GM03348 (cell line): Measurements from ENCODE around the gene RNF212B.
A peak's percentile ranks its signal among the peaks of the same experiment; 100 is the strongest.
"Not testable (repeated sequence)": the region's sequence is repeated elsewhere in the genome, so short reads cannot be mapped to it uniquely, and the experiment has no call there.

Experiments
- DNase-seq: peaks from one replicate; pipeline ENCODE4 v3.0.0; 2012; ENCODE audit warnings: low spot score

The RNF212B gene

DNA sequence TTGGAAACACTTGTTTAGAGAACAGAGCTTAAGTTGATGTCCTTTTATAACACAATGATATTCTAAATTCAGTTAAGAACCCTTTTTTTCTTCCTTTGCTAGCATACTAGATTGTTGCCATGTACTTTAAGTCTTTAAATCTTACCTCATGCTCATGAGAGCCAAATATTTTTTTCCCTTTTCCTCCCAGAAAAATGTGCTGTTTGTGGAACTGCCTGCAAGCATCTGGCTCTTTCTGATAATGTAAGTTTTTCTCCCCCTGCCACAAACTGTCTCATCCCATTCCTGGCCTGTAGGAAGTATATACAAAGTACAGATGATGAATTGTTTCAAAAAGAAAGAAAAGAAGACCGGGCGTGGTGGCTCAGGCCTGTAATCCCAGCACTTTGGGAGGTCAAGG lies 5.3 kb downstream of the RNF212B start:
- no peak for DNase-seq

DNA sequence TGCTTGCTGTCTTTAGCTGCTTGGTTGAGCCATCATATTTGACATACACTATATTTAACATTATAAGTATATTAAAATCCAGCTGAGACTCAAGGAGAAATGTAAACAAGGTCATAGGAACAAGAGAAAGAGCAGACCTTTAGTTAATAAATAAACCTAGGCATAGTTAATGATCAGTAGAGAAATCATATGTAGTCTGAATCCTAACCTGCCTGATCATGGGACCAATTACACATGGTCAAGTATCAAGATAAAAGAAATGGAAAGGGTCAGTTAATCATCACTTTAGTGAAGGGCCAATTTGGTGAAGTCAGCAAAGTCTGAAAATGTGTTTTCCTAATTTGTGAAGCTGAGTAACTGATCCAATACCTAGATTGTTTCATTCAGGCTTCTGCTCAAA lies 7.5 kb downstream of the RNF212B start:
- DNase-seq: no peak

DNA sequence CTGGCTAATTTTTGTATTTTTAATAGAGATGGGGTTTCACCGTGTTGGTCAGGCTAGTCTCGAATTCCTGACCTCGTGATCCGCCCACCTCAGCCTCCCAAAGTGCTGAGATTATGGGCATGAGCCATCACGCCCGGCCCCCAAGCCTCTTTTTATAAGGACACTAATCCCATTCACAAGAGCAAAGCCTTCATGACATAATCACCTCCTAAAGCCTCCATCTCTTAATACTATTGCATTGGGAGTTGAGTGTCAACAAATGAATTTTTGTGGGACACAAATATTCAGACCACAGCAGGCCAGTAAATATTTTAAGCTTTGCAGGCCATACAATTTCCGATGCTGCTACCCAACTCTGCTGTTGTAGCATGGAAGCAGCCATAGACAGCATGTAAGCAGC lies 10.9 kb downstream of the RNF212B start:
- no peak for DNase-seq

DNA sequence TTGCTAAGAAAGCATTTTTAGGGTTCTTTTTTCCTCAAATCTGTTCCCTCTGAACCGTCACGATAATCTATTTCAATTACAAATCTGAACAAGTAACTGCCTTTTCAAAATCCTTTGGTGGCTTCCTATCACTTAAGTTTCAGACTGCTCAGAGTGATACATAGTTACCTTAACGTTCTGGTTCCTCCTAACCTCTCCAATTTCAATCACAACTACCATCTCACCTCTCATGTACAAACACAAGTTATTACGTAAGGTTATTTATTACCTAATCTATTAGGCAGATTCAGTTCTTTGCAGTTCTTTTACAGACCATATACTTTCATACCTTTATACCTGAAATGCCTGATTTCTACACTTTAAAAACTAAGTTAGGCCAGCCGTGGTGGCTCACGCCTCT lies 12.1 kb downstream of the RNF212B start:
- DNase-seq: no peak

DNA sequence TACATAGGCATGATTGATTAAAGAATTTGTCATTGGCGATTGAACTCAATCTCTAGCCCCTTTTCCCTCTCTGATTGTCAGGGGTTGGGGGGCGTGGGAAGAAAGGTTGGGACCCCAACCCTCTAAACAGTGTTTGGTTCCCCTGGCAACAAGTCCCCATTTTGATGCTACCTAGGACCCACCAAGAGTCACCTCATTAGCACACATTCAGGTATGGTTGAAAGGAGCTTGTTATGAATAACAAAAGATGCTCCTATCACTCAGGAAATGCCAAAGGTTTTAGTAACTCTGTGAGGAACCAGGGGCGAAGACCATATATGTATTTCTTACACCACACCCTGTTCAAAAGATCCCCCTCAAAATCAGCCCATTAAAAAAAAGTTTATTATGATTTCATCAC lies 14.3 kb downstream of the RNF212B start:
- DNase-seq: no peak

DNA sequence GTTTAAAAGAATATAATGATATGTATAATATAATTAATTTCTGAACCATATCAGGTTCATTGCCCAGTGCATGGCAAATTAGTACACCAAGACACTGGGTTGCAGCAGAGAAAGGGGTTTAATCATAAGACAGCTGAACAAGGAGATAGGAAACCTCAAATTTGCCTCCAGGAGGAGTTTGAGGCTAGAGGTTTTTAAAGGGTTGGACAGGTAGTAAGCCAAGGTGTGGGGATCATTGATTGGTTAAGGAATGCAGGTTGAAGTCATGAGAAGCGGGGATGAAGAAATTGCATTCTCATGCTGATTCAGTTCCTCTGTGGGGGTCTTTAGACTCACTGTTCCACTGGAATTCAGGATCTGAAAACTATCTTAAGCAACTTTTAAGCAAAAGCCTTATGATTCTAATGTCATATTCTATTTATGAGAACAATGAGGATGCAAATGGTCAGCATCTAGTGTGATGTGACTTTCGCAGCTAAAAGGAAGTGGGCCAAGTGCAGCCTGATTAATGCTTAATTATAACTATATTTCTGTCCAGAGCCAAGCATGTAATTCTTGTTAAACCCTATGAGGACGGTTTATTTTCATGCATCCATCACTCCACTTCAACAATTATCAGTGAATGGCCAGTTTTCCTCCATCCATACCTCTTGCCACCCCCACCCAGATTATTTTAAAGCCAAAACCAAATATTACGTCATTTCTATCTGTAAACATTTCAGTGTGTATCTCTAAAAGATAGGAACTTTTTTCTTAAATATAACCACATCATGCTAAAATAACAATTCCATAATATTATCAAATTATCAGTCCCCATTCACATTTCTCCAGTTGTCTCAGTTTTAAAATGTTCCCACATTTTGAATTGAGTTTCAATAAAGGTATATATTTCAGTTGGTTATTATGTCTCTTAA lies 14.9 kb downstream of the RNF212B start:
- no peak for DNase-seq

DNA sequence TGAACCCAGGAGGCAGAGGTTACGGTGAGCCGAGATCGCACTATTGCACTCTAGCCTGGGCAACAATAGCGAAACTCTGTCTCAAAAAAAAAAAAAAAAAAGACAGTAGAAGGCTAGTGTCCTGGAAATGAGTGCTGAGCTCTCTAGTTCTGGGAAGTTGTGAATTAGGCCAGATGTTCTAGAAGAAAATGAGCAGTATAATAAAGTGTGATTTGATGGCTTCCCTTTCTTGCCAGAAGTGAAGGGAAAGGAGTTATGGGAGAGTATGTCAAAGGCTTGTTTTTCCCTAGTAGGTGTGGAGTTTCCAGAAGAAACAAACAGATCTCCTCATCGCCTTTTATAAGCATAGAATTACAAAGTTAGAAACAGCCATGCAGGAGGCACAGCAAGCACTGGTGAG lies 20.5 kb downstream of the RNF212B start:
- no peak for DNase-seq

DNA sequence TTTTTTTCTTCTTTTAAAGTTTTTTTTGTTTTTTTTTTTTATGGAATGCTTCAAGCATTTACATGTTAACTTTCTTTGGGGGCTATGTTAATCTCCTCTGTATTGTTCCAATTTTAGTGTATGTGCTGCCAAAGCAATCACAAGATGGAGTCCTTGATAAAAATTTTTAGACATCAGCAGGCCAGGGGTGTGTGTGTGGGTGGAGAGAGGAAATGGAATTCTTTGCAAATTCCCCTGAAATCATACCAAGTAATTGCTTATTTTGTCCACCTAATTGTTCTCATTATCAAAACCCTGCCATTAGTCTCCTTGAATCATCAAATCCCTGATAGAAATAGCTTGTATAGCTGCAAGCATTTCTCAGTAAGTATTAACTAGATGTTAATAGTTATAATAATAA lies 21.7 kb downstream of the RNF212B start:
- DNase-seq: no peak

DNA sequence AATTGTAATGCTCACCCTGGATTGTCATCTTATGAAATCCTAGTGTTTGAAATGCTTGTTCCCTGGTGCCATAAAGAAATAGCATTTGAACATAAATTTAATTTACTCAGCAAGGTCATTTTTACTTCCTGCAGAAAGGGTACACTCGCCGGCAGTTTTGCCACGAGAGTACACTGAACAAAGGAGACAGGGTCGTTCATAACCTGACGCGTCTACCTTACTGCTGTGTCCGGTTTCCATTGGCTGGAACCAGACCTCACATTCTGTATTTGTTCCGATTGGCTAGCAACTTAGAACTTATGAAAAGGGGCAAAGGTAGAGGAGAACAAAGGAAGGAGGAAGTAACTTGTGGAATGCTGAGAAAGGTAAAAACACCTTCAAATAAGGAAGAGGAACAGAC lies 23.1 kb downstream of the RNF212B start:
- not testable (repeated sequence) for DNase-seq

DNA sequence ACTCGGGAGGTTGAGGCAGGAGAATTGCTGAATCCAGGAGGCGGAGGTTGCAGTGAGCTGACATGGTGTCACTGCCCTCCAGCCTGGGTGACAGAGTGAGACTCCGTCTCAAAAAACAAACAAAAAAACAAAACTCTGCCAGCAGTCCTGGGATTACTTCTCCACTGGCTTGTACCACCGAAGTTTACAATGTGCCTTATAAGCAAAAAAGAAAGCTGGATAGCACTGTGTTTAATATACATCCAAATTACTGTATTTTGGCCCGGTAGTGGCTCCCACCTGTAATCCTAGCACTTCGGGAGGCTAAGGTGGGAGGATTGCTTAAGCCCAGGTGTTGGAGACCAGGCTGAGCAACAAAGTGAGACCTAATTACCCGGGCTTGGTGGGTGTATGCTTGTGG lies 31.5 kb downstream of the RNF212B start:
- DNase-seq: no peak

DNA sequence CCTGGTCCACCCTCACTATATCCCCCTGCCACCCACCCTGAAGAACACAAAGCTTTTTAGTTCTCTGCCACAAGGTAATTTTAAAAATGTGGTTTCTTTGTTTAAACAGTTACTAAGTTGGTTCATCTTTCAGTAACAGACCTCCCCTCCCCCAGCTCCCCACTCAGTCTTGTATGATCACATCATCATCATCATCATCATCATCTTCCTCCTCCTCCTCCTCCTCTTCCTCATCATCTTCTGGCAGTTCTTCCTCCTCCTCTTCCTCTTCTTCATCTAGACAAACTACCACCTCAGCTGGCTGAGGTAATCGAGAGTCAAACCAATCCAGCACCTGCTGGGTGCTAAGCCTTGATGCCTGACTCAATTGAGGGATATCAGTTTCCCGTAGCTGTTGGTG lies 37.7 kb downstream of the RNF212B start:
- DNase-seq: no peak

DNA sequence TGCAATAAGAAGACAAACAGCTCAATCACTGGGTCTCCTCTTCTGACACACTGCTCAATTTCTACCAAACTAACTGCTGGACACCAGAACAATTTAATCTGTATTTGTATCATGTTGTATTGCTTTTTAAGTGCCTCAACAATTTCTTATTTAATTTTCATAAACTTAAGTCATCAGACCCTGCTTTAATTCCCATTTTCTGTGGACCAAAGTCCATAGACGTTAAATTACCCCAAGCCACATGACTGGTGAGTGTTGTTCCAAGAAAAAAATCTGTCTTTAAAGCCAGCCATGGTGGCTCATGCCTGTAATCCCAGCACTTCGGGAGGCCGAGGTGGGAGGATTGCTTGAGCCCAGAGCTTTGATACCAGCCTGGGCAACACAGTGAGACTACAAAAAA lies 39.5 kb downstream of the RNF212B start:
- no peak for DNase-seq

DNA sequence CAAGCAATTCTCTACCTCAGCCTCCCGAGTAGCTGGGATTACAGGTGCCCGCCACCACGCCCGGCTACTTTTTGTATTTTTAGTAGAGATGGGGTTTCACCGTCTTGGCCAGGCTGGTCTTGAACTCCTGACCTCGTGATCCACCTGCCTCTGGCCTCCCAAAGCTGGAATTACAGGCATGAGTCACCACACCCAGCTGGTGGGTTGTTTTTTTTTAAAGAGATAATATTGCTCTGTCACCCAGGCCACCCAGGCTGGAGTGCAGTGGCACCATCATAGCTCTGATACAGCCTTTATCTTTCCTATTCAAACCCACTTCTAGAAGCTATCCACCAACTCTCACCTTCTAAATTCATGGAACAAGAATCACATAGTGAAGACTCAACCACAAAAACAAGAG lies 40.2 kb downstream of the RNF212B start:
- DNase-seq: not testable (repeated sequence)

DNA sequence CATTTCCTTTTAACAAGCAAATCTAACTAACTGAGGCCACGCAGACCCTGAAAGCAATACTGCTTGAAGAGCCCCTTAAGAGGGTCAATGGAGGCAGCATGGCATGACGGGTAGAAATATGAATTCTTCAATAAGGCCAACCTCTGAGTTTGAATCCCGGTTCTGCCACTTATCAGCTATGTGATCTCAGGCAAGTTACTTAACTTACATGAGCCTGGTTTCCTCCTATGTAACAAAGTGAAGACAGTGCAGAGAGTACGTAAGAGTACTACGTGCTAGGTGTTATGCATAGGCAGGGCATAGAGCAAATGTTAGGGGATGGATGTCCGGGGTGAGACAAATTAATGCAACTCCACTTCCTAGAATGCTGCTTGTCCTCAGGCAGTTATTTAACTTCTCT lies 43.5 kb downstream of the RNF212B start:
- no peak for DNase-seq

DNA sequence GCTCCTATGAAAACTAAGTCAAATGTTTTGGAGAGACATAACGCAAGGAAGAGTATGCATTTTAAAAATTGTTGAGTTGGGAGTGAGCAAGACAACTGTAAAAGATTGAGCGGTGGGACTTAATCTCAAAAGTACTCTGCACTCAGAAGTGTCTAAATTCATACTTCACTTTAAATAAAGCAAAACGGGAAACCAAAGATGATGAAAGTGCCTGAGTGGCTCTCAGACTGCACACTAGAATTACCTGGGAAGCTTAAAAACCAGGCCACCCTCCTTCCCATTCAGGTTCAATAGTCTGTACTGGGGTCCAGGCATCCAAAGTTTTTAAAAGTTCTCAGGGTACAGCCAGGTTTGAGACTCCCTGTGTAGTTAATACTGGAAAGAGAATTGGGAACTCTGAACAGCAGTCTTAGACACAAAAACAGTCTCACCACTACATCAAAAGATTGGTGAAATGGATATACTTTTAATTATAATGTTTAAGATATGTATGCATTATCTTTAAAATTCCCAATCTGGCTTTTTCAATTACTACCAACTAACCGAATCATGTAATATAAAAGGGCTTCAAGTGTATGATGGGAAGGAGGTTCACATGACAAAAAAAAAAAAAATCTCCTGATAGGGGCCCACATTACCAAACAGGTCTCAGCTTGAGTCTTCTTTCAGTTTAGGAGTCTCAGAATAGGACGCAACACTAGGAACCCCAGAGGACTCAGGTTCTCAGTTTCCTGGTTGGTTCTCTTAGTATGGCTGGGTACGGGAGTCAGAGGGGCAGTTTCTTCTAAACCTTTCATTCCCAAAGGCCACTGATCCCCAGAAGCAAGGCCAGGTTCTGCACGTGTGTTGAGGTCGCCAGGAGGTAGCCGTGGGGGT lies 47.2 kb downstream of the RNF212B start:
- peak; percentile 18 for DNase-seq

DNA sequence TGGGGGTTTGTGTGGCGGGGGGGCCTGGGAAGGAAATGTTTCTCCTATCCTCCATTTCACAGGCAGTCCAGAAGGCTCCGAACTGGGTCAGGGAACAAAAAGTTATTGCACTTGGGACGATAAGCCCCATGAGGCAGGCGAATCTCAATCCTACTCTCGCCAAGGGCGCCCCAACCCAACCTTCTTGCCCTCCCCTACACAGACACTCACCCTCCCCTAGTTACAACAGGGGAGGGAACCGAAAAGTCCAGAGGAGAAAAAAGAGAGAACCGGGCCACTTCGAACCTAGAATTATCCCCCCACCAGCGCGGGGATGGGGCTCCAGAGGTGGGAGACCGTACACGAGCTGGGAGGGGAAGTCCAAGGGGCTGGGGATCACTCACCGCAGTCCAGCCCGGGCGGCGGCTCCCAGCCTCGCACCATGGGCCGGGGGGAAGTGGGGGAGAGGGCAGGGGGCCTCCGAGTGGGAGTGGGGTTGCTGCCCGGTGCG lies 47.8 kb downstream of the RNF212B start:
- DNase-seq: no peak

DNA sequence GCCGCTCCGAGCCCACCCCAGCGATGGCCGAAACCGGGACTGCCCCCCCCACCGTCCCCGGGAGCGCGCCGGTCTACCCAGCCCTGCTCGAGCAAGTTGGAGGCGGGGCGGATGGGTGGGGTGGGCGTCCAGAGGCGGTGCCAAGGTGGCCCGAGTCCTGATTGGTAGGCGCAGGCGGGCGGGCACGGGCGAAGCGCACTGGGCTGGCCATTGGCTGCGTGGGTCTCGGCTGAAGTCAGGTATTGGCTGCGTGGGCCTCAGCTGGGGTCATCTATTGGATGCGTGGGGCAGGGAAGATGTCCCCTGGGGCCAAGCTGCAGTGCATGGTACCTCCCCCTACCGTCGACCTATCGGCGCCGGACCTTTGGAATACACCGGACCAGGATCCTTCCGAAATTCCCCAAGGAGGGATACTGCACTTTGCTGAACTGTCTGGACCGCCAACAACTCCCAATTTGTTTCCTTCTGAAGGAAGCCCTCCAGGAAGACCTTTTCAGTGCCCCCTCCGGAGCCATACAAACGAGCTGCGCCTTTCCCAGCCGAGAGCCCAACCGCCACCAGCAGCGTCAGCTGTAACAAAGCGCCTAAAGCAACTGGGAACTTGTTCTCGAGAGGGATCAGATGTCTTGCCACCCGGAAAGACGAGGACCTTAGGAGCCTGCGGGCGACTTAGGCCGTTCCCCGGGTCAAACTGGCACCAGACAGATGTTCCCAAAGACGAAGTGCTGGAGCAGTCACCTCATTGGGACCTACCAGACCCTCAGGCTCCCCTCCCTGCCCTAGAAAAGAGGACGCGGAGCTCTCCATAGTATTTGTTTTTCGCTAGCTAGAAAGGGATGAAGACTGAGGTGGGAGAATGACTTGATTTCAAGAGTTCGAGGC lies 48.5 kb downstream of the RNF212B start, which contains the start of gene HOMEZ:
HOMEZ (minus strand) TSS at position 113 of the 882 bp plus-strand sequence. CDS start 180 bp downstream, outside the sequence.
- DNase-seq: peak; percentile 99

DNA sequence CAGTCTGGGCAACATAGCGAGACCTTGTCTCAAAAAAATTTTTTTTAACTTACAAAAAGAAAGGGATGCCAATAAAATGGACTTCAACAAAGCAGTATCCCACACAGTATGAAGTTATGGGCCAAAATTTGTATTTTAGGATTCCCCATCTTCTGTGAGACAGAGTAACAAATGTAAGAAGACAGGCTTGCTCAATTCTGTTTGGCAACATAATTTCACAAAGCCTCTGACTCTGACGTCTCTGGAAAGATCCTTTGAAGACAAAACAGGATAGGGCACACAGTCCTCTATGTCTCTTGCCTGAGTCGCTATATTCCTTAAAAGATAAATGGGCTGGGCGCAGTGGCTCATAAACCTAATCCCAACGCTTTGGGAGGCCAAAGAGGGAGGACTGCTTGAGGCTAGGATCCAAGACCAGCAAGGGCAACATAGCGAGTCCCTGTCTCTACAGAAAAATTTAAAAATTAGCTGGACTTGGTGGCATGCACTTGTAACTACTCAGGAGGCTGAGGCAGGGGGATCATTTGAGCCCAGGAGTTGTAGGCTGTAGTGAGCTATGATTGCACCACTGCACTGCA lies 49.3 kb downstream of the RNF212B start:
- no peak for DNase-seq

DNA sequence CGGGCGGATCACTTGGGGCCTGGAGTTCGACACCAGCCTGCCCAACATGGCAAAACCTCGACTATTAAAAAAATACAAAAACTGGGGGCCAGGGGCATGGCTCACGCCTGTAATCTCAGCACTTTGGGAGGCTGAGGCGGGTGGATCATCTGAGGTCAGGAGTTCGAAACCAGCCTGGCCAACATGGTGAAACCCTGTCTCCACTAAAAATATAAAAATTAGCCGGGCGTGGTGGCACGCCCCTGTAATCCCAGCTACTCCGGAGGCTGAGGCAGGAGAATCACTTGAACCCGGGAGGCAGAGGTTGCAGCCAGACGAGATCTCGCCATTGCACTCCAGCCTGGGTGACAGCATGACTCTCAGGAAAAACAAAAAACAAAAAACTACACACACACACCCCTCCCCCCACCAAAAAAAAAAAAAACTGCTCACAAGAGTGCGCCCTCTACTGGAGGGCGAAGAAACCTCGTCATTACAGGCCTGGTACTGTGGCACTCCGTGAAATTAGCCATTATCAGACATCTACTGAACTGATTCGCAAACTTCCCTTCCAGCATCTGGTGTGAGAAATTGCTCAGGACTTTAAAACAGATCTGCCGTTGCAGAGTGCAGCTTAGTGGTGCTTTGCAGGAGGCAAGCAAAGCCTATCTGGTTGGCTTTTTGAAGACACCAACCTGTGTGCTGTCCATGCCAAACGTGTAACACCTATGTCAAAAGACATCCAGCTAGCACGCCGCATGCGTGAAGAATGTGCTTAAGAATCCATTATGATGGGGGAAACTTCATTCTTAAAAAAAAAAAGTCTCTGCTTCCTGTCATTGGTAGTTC lies 57.2 kb downstream of the RNF212B start:
- DNase-seq: peak; percentile 37

DNA sequence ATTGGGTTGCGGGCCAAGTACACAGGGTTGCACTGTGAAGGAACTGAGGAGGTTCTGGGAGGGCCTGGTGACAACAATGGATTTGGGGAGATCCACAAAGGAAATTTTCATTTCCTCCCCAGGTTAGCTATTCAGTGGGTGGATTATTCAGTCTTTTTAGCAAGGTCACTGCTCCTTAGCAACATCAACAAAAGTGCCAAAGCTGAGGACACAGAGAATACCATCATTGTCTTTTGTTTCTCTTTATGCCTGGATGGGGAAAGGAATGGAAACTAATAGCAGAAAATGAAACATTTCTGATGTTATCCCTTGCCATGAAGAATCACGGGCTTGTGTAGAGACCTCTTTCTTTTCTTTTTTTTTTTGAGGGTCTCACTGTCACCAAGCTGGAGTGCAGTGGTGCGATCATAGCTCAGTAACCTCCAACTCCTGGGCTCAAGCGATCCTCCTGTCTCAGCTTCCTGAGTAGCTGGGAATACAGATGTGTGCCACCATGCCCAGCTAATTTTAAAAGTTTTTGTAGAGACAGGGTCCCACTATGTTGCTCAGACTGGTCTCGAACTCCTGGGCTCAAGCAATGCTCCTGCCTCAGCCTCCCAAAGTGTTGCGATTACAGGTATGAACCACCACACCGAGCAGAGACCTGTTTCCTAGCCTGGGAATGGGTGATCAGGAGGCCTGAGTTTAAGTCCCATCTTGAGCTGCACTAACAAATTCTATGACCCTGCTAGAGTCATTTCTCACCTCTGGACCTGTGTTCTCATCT lies 58.5 kb downstream of the RNF212B start:
- DNase-seq: no peak
